CD4-positive, alpha-beta T cell treated with Interleukin-4 for 4 hours (primary cell): ENCODE data around the gene NPBWR2.
A peak's percentile ranks its signal among the peaks of the same experiment; 100 is the strongest.

Experiments
- DNase-seq: peaks from one replicate; pipeline ENCODE4 v3.0.0-alpha.2; 2020

NPBWR2 gene

GRCh38 chr20:64083378-64083803 lies 24.0 kb downstream of the NPBWR2 start:
- peak; percentile 56 for DNase-seq

DNA sequence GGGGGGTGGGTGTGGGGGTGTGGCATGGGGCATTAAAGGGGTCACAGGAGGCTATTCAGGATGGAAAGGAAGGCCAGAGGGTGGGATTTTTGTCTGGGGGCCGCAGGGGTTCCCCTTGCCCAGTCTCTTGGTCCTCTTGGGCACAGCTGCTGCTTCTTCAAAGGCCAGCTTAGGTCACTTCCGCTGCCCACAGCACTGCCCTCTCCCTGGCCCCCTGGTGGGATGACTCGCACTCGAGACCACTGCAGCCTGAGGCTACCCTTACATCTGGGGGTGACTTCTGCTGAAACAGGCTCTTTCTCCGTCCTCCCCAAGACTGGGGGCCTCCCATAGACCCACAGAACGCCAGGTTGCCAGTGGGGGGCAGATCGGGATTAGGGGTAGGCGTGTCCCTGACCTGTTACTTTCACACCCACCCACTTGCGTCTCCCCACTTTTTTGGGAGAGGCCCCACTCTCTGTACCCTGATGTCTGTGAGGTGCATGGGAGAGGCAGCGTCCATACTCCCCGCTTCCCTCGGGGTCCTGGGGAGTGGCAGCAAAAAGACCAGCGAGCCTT lies 24.5 kb downstream of the NPBWR2 start:
- no peak for DNase-seq

- DNase-seq, result no peak
These were observed 25.1 kb downstream of the NPBWR2 start for GRCh38 chr20:64082126-64082731.

DNA sequence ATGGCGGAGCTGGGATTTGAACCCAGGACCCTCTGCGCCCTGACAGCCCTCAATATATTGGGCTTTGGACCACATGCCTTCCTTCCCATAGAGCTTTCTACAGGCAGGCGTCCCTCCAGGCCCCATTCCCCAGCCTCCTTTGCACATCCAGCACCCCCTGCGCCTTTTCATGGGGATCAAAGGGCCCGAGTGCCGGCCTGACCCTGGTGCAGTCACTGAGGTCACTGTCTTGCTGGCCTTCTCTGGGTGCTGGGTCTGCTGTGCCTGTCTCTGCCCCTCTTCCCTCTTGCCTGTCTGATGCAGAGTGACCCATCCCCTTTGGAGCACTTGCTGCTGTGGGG lies 25.8 kb downstream of the NPBWR2 start:
- DNase-seq, result no peak

GRCh38 chr20:64080813-64081623 lies 26.3 kb downstream of the NPBWR2 start:
- DNase-seq, result no peak

DNA sequence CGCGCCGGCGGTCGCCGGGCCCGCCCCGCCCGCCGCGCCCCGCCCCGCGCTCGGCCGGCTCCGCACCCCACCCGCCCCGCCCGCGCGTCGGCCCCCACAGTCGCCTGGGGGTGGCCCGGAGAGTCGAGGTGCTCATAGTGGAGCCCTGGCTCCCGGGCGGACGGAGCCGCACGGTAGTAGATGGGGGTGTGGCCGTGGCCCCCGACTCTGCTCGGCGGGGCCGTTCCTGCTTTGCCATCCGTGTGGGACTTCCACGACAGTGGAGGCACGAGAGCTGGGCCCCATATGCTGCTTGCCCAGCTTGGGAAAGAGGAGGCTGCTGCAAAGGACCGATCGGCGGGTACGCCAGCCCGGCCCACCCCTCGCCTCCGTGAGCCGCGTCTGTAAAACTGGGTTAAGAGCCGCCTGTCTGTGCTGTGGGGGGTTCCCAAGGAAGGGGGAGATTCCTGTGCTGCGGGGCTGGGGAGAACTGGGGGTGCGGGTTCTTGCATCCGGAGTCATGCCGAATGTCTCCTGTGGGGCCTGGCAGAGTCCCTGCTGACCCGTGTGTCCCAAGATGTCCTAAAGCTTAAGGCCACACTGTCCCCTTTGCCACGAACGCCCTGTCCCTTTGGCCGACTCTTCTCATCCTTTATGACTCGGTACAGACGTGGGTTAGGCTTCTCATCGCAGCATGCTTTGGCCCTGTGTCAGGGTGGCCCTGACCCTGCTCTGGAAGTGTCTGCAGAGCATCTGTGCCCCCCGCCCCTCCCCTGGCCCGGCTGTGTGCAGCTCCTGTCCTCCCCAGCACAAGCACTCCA lies 27.2 kb downstream of the NPBWR2 start, which contains the start of gene OPRL1:
TSS of gene OPRL1 (plus strand) at position 70 of the 800 bp plus-strand sequence. CDS start 12,639 bp downstream, outside the sequence.
- DNase-seq, result no peak

DNA sequence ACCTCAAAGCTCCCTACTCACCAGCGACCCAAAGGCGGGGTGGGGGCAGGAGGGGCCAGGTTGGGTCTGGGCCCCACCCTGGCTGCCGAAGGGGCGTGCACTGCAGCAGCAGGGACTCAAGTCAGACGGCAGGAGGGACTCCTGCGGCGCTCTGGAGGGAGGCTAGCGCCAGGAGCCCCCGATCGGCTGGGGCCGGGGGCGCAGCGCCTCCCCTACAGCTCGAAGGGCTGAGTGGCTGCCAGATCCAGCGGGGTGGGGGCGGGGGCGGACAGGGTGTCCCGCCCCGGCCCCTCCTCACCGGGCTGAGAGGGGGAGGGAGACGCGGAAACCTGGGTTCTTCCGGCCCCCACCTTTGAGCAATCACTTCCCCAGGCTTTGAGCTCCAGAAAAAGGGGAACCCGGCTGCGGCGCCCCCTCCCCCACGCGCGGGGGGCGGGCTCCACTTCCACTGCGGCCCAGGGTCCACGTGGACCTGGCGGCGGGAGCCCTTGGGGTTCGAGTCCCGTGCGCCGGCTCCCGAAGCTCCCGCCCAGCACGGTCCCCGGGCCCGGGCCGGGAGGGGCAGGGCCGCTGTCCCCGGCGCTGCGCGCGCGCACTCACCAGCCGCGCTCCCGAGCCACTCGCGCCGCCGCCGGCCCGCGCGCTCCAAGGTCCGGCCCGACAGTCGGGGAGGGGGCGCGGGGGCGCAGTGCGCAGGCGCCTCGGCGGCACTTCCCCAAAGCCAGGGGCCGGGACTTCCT lies 27.9 kb downstream of the NPBWR2 start, which contains the start of gene RGS19:
TSS of gene RGS19 (minus strand) at position 246 of the 740 bp plus-strand sequence. CDS start 2,632 bp downstream, outside the sequence.
- DNase-seq, result peak; percentile 73

- no peak for DNase-seq
These were observed 28.5 kb downstream of the NPBWR2 start for GRCh38 chr20:64078934-64079272.

DNA sequence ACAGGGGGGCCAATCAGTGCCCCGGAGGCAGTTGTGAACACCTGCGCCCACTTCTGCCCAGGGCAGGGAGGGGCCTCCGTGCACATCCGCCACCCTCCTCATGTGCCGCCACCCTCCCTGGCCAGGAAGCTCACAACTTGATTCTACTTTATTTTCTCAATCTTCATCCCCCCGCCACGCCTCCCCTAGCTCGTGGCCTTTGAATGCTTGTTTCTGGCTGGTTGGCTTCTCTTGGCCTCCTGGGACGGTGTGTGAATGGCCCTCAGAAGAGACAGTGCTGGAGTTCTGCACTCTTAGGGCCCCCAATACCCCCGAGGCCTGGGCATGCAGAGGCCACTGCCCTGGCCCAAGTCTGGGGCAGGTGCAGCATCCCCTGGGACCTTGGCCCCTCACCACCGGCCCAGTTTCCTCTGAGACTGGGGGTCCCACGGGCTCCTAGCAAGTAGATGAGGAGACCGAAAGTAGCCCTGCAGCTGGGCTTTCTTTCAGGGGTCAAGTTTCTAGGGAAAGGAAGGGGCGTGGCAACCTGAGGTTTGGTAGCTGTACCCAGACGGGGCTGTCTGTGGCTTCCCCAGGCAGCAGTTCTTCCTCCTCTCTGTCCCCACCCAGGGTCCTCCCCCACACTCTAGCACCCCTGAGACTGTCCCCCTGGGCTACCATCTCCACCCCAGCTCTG lies 29.4 kb downstream of the NPBWR2 start:
- peak; percentile 63 for DNase-seq

GRCh38 chr20:64077541-64077875 lies 29.9 kb downstream of the NPBWR2 start:
- DNase-seq, result no peak

- DNase-seq, result peak; percentile 44
These were observed 30.3 kb downstream of the NPBWR2 start for GRCh38 chr20:64077094-64077493.

- DNase-seq, result no peak
These were observed 31.0 kb downstream of the NPBWR2 start for GRCh38 chr20:64076061-64076997.

DNA sequence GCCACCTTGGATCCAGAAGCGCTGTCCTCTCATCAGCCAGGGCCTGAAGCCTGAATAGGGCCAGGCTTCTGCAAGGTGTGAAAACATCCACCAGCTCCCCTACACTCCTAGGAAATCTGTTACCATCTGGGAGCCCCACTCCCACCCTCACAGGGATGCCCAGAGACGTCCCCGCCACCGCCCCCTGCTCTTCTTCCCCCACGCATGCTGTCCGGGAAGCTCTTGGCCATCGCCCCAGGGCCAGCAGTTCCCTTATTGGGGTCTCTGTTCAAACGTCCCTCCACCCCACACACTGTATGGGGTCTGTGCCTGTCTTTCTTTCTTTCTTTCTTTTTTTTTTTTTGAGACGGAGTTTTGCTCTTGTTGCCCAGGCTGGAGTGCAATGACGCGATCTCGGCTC lies 31.8 kb downstream of the NPBWR2 start:
- DNase-seq, result no peak

GRCh38 chr20:64074963-64075362 lies 32.4 kb downstream of the NPBWR2 start:
- no peak for DNase-seq

- DNase-seq, result no peak
These were observed 33.1 kb downstream of the NPBWR2 start for GRCh38 chr20:64074184-64074789.

- DNase-seq, result no peak
These were observed 33.7 kb downstream of the NPBWR2 start for GRCh38 chr20:64073476-64074183.

DNA sequence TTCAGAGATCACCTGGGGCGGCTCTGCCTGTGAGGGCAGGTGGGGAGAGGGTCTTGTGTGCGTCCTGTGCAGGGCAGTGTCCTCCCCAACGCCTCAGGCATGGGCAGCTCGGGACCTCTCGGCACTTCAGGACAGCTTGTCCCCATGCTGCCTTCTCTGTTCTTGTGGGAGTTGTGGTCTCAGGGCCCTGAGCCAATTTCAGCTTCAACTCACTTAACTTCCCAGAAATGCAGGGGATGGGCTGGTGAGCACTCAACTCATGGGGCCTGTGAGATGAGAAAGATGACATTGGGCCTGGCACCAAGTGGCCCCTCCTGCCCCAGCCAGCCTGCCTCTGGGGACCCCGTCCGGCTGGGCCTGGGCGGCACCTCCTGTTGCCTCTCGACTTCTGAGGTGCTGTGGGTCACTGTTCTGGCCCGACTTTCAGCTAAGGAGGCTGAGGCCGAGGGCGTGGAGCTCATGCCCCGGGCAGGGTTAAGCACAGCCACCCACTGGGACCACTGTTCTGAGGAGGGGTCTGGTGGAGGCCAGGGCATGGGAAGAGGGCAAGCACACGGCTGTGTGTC lies 34.8 kb downstream of the NPBWR2 start:
- DNase-seq, result no peak

GRCh38 chr20:64071341-64072332 lies 35.7 kb downstream of the NPBWR2 start:
- no peak for DNase-seq
